HCT116 (cell line): Measurements from ENCODE around the gene HOXA7. TPM values are rescaled to one million over a fixed set of nuclear protein-coding genes. Genes with fewer than 3 reads are reported as not detected.

Experiments used
- ATAC-seq: fragments of 200-7000 bp; cut with Tn5 transposase; 2 replicates; pipeline ENCODE4 v1.9.1; 2020; ENCODE audit warnings: mild to moderate bottlenecking, moderate library complexity
- BruUV-seq: library from RNA; stranded (reverse); fragments of 400-500 nt; replicated peaks from 2 replicates; lab custom pipeline; 2021; lab: Mats Ljungman, UMichigan
- CTCF ChIA-PET: fragments of 300-600 bp; sonication (Branson Sonifier 250); formaldehyde crosslinking; loops from one replicate; lab custom pipeline; 2021; ENCODE audit warnings: antibody characterized with exemption; lab: Charles Lee
- POLR2A ChIA-PET: fragments of 300-600, 350-600 bp; sonication (Branson Sonifier 250); formaldehyde crosslinking; loops from one replicate; lab custom pipeline; 2021; ENCODE audit warnings: antibody characterized with exemption; lab: Charles Lee
- RAD21 ChIA-PET, 2 experiments: fragments of 300-600 bp; sonication (Branson Sonifier 250); formaldehyde crosslinking; loops; one replicate each; lab custom pipeline; 2023; ENCODE audit warnings: low total read pairs in 2 of 2; ENCODE audit not compliant: uncharacterized antibody in 2 of 2, unreplicated experiment in 2 of 2, low non-redundant PET in 1 of 2; lab: Charles Lee
- DNase-seq: peaks from one replicate; pipeline ENCODE4 v3.0.0-alpha.2; 2010; ENCODE audit warnings: low read depth, low spot score
- H2AFZ ChIP-seq: fragments of 200-600 bp; shearing (Covaris generic), sonication (generic); 2 replicates; pipeline ENCODE4 v1.6.1; 2017; ENCODE audit warnings: low read depth, mixed run types, mixed read lengths, antibody characterized with exemption, low read length; ENCODE audit not compliant: poor library complexity, severe bottlenecking
- H3K27ac ChIP-seq: 2 replicates; pipeline ENCODE4 v1.5.1; 2012; ENCODE audit warnings: low read depth, low read length
- H3K27me3 ChIP-seq: fragments of 200-600 bp; sonication (generic); 2 replicates; pipeline ENCODE4 v1.6.1; 2016; ENCODE audit warnings: mixed run types, low read length, mixed read lengths; ENCODE audit not compliant: insufficient read depth
- H3K36me3 ChIP-seq, 2 experiments: fragments of 200-500 bp in 1 of 2; fragments of 200-600 bp in 1 of 2; sonication (Bioruptor generic) in 1 of 2; sonication (generic) in 1 of 2; 2 replicates each; pipeline versions ENCODE4 v1.5.1 to v1.6.1; 2014 to 2016; ENCODE audit warnings: low read length in 2 of 2, inconsistent platforms in 1 of 2, mixed read lengths in 1 of 2, mixed run types in 1 of 2; ENCODE audit not compliant: insufficient read depth in 2 of 2, control insufficient read depth in 1 of 2
- H3K4me1 ChIP-seq, 2 experiments: fragments of 200-600 bp in 1 of 2; sonication (generic) in 1 of 2; 2 replicates each; pipeline versions ENCODE4 v1.5.1 to v1.6.1; 2012 to 2017; ENCODE audit warnings: low read length in 2 of 2, inconsistent platforms in 1 of 2, mild to moderate bottlenecking in 1 of 2, mixed read lengths in 1 of 2, mixed run types in 1 of 2, moderate library complexity in 1 of 2; ENCODE audit not compliant: insufficient read depth in 2 of 2, control insufficient read depth in 1 of 2
- H3K4me2 ChIP-seq: fragments of 200-600 bp; sonication (generic); 2 replicates; pipeline ENCODE4 v1.6.1; 2017; ENCODE audit warnings: mixed run types, low read length, mixed read lengths
- H3K4me3 ChIP-seq, 2 experiments: fragments of 200-600 bp in 1 of 2; sonication (generic) in 1 of 2; replicated peaks in 1 of 2; 2 replicates each; pipeline ENCODE4 v1.5.1; 2011 to 2016; ENCODE audit warnings: low read length in 2 of 2, control low read depth in 1 of 2, low read depth in 1 of 2, mild to moderate bottlenecking in 1 of 2, mixed read lengths in 1 of 2, mixed run types in 1 of 2
- H3K79me2 ChIP-seq: fragments of 200-600 bp; sonication (generic); 2 replicates; pipeline ENCODE4 v1.6.1; 2017; ENCODE audit warnings: mild to moderate bottlenecking, mixed run types, low read length, moderate library complexity, mixed read lengths; ENCODE audit not compliant: insufficient read depth
- H3K9ac ChIP-seq: fragments of 200-600 bp; sonication (generic); 2 replicates; pipeline ENCODE4 v1.6.1; 2016; ENCODE audit warnings: low read length, mixed read lengths
- H3K9me2 ChIP-seq: fragments of 200-600 bp; sonication (generic), shearing (Covaris generic); 2 replicates; pipeline ENCODE4 v1.6.1; 2017; ENCODE audit warnings: mixed run types, mild to moderate bottlenecking, moderate library complexity; ENCODE audit not compliant: insufficient read depth
- H3K9me3 ChIP-seq, 2 experiments: fragments of 200-500 bp in 1 of 2; fragments of 200-600 bp in 1 of 2; sonication (Bioruptor generic) in 1 of 2; sonication (generic) in 1 of 2; 2 replicates each; pipeline ENCODE4 v1.6.1; 2014 to 2017; ENCODE audit warnings: low read length in 2 of 2, mixed read lengths in 2 of 2, inconsistent platforms in 1 of 2, low read depth in 1 of 2, mild to moderate bottlenecking in 1 of 2, mixed run types in 1 of 2, moderate library complexity in 1 of 2; ENCODE audit not compliant: control insufficient read depth in 1 of 2, insufficient read depth in 1 of 2
- H4K20me1 ChIP-seq: fragments of 200-600 bp; sonication (generic), shearing (Covaris generic); 2 replicates; pipeline ENCODE4 v1.6.1; 2017; ENCODE audit warnings: mixed run types, mild to moderate bottlenecking, moderate library complexity; ENCODE audit not compliant: insufficient read depth
- ELF1 ChIP-seq: IDR thresholded peaks from 2 replicates; pipeline ENCODE4 v1.6.1; 2012; ENCODE audit warnings: low read depth, borderline replicate concordance
- POLR2AphosphoS5 ChIP-seq: IDR thresholded peaks from 2 replicates; pipeline ENCODE4 v1.6.1; 2011; ENCODE audit warnings: mild to moderate bottlenecking, low read depth, low read length, moderate library complexity
- RAD21 ChIP-seq: IDR thresholded peaks from 2 replicates; pipeline ENCODE4 v1.6.1; 2012; ENCODE audit warnings: low read depth, mild to moderate bottlenecking
- SIN3A ChIP-seq: IDR thresholded peaks from 2 replicates; pipeline ENCODE4 v1.6.1; 2012; ENCODE audit warnings: low read depth
- SP1 ChIP-seq: IDR thresholded peaks from 2 replicates; pipeline ENCODE4 v1.6.1; 2012; ENCODE audit warnings: low read depth
- ZFX ChIP-seq: fragments of 450-650 bp; IDR thresholded peaks from 2 replicates; pipeline ENCODE4 v1.6.1; 2017
- intact Hi-C: fragments of 100-400 bp; cut with micrococcal nuclease; formaldehyde crosslinking; loops from 2 replicates; pipeline ENCODE4 v1.10.0; 2022
- total RNA-seq: library from RNA; stranded (reverse); gene quantifications from one replicate; pipeline ENCODE4 v1.2.1, GENCODE V29; 2021; ENCODE audit not compliant: unreplicated experiment
- TF ChIP-seq, protein P1 (sequence below), 3 experiments: fragments of 200-600 bp in 1 of 3; sonication (generic) in 1 of 3; IDR thresholded peaks in 2 of 3; conservative IDR thresholded peaks in 1 of 3; 2 replicates each; pipeline ENCODE4 v1.5.1; 2012 to 2017; ENCODE audit warnings: low read depth in 2 of 3, low read length in 2 of 3, antibody characterized with exemption in 1 of 3, borderline replicate concordance in 1 of 3, control low read depth in 1 of 3, mild to moderate bottlenecking in 1 of 3, mixed read lengths in 1 of 3, mixed run types in 1 of 3, moderate library complexity in 1 of 3; ENCODE audit not compliant: insufficient read depth in 1 of 3
- TF ChIP-seq, protein P2 (sequence below): IDR thresholded peaks from 2 replicates; pipeline ENCODE4 v1.6.1; 2012
- TF ChIP-seq, protein P3 (sequence below): IDR thresholded peaks from 2 replicates; pipeline ENCODE4 v1.6.1; 2012

HOXA7 gene
- total RNA-seq, 1 experiment from 2014 or later, result 15.0 TPM

DNA sequence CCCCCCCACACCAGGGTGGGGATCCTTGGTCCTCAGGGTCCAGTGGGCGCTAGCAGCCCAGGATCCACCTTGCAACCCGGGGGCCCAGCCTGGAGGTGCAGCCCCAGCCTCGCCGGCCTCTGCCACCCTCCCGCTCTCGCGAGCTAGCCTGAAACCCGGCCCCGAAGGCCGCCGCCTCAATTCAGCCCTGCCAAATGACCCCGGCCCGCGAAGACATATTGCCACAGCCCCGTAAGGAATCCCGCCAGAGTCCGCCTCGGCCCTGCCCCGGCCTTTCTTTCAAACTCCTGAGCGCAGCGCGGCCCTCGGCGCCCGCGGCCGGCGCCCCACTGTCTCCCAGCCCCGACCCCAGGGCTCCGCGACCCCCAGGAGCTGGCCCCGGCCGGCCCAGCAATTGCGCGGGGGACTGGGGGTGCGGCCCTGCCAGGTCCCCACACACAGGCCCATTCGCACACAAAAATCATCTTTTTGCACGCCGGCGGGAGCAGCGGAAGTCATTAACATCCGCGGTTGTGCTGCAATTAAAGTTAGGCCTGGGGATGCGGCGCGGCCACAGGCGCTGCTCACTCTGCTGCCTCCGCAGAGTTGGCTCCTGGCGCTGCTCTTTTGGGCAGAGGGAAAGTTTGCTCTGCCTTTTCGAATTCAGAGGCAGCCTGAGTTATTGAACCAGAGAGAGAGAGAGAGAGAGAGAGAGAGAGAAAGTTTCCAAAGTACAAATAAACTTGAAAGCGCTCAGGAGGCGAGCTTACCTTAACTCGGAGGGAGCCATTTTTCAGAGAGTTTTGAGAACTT, 16.9 kb downstream of the HOXA7 start (continued):
- TF ChIP-seq POLR2AphosphoS5 (no peak), SIN3A (no peak), ELF1 (no peak), RAD21 (no peak)
- TF ChIP-seq, protein P1, sequence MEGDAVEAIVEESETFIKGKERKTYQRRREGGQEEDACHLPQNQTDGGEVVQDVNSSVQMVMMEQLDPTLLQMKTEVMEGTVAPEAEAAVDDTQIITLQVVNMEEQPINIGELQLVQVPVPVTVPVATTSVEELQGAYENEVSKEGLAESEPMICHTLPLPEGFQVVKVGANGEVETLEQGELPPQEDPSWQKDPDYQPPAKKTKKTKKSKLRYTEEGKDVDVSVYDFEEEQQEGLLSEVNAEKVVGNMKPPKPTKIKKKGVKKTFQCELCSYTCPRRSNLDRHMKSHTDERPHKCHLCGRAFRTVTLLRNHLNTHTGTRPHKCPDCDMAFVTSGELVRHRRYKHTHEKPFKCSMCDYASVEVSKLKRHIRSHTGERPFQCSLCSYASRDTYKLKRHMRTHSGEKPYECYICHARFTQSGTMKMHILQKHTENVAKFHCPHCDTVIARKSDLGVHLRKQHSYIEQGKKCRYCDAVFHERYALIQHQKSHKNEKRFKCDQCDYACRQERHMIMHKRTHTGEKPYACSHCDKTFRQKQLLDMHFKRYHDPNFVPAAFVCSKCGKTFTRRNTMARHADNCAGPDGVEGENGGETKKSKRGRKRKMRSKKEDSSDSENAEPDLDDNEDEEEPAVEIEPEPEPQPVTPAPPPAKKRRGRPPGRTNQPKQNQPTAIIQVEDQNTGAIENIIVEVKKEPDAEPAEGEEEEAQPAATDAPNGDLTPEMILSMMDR (IDR thresholded peaks at IDR 0.05 in 2 of 3, conservative IDR thresholded peaks at IDR 0.05 in 1 of 3; ENCODE audit: borderline replicate concordance in 1 of 3, insufficient read depth in 1 of 3, low read depth in 2 of 3, low read length in 2 of 3), result no peak
- TF ChIP-seq, protein P2, sequence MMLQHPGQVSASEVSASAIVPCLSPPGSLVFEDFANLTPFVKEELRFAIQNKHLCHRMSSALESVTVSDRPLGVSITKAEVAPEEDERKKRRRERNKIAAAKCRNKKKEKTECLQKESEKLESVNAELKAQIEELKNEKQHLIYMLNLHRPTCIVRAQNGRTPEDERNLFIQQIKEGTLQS, result no peak

DNA sequence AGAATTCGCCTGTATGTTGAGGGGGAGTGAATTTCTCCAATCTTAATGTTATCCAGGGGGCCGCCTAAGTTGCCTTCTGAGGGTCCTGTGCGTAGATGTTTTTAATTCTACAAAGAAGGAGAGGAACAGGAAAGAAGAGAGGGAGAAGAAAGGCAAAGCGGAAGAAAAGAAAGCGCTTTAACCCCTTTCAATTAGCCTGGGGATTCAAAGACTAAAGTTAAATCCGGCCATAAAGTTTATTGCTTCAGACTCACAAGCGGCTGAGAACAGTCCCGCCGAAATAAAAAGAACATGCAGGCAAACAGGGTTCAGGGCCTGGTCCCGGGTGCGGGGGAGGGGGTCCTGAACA, 17.5 kb downstream of the HOXA7 start:
- Histone ChIP-seq H3K9me3 (no peaks in the 10 kb centered on the region), H2AFZ (no peak overlapping the region)
- POLR2A ChIA-PET, result no interaction called here
- BruUV-seq, result no TSS peak
- ATAC-seq, result no peak
- intact Hi-C loops, result no loop called here
- TF ChIP-seq ZFX, result no peak
- TF ChIP-seq, protein P1 (IDR thresholded peaks at IDR 0.05 in 2 of 3, conservative IDR thresholded peaks at IDR 0.05 in 1 of 3; ENCODE audit: borderline replicate concordance in 1 of 3, insufficient read depth in 1 of 3, low read depth in 2 of 3, low read length in 2 of 3), result no peak
- TF ChIP-seq, protein P3, sequence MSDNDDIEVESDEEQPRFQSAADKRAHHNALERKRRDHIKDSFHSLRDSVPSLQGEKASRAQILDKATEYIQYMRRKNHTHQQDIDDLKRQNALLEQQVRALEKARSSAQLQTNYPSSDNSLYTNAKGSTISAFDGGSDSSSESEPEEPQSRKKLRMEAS, result no peak
- no peak for TF ChIP-seq RAD21
- TF ChIP-seq SP1, result no peak
- no peak for TF ChIP-seq ELF1
- TF ChIP-seq, all 23 proteins: peak for 0
- no peak overlapping the region for H3K27ac ChIP-seq
- no peaks in the 10 kb centered on the region for H3K27me3 ChIP-seq
- no peaks in the 10 kb centered on the region for H3K9me2 ChIP-seq
- no peak for DNase-seq
- H3K9ac ChIP-seq, result no peak overlapping the region
- ChIA-PET RAD21 (no interaction called here), CTCF (no interaction called here)
- H3K4me2 ChIP-seq, result no peak overlapping the region
- peaks cover 3 to 6% of the 10 kb centered on the region in 2 experiments; a peak in 2 of 4 replicates for H3K36me3 ChIP-seq
- no peaks in the 10 kb centered on the region for H3K79me2 ChIP-seq
- H3K4me1 ChIP-seq, result peaks cover 28 to 45% of the 10 kb centered on the region in 2 experiments
- H3K4me3 ChIP-seq, result no peak overlapping the region
- H4K20me1 ChIP-seq, result no peaks in the 10 kb centered on the region
